PC-9 (cell line): ENCODE data around the gene NARS2. TPM values are rescaled to one million over a fixed set of nuclear protein-coding genes. Genes with fewer than 3 reads are reported as not detected.

Experiments
- BruUV-seq: library from RNA; stranded (reverse); fragments of 400-500 nt; replicated peaks from 2 replicates; lab custom pipeline; 2021; lab: Mats Ljungman, UMichigan
- CTCF ChIA-PET: fragments of 300-600 bp; sonication (Branson Sonifier 250); formaldehyde crosslinking; loops from one replicate; lab custom pipeline; 2022; ENCODE audit warnings: antibody characterized with exemption; lab: Charles Lee
- POLR2A ChIA-PET: fragments of 300-600 bp; sonication (Branson Sonifier 250); formaldehyde crosslinking; loops from one replicate; lab custom pipeline; 2022; ENCODE audit warnings: antibody characterized with exemption; ENCODE audit not compliant: unreplicated experiment; lab: Charles Lee
- DNase-seq, 2 experiments: peaks; one replicate each; pipeline versions ENCODE4 v3.0.0 to v3.0.0-alpha.2; 2015 to 2022; ENCODE audit warnings: mixed read lengths in 1 of 2
- H2AFZ ChIP-seq: fragments of 200-600 bp; sonication (generic); 2 replicates; pipeline ENCODE4 v1.8.1; 2017; ENCODE audit warnings: antibody characterized with exemption
- H3F3A ChIP-seq: fragments of 200-600 bp; sonication (generic); 2 replicates; pipeline ENCODE4 v1.8.1; 2017; ENCODE audit warnings: antibody characterized with exemption, mild to moderate bottlenecking, low read depth; ENCODE audit not compliant: insufficient read depth
- H3K27ac ChIP-seq: fragments of 200-600 bp; sonication (generic); 2 replicates; pipeline ENCODE4 v1.6.1; 2016; ENCODE audit warnings: mixed run types
- H3K27me3 ChIP-seq: fragments of 200-600 bp; sonication (generic); 2 replicates; pipeline ENCODE4 v1.6.1; 2016; ENCODE audit warnings: low read depth, mixed run types; ENCODE audit not compliant: insufficient read depth
- H3K36me3 ChIP-seq: fragments of 200-600 bp; sonication (generic); 2 replicates; pipeline ENCODE4 v1.6.1; 2016; ENCODE audit warnings: low read depth, mixed run types
- H3K4me1 ChIP-seq: fragments of 200-600 bp; sonication (generic); replicated peaks from 2 replicates; pipeline ENCODE4 v1.6.1; 2016; ENCODE audit warnings: mixed run types; ENCODE audit not compliant: insufficient read depth
- H3K4me2 ChIP-seq: fragments of 200-600 bp; sonication (generic); 2 replicates; pipeline ENCODE4 v1.6.1; 2017; ENCODE audit warnings: mixed run types
- H3K4me3 ChIP-seq: fragments of 200-600 bp; sonication (generic); 2 replicates; pipeline ENCODE4 v1.6.1; 2016; ENCODE audit warnings: mixed run types
- H3K79me2 ChIP-seq: fragments of 200-600 bp; sonication (generic); 2 replicates; pipeline ENCODE4 v1.6.1; 2017; ENCODE audit warnings: low read depth, mixed run types
- H3K9me2 ChIP-seq: fragments of 200-600 bp; sonication (generic); 2 replicates; pipeline ENCODE4 v1.8.1; 2017; ENCODE audit warnings: mild to moderate bottlenecking; ENCODE audit not compliant: insufficient read depth
- H3K9me3 ChIP-seq: fragments of 200-600 bp; sonication (generic); 2 replicates; pipeline ENCODE4 v1.8.1; 2016; ENCODE audit warnings: low read depth; ENCODE audit not compliant: insufficient read depth
- H4K20me1 ChIP-seq: fragments of 200-600 bp; sonication (generic); 2 replicates; pipeline ENCODE4 v1.8.1; 2017; ENCODE audit not compliant: insufficient read depth
- CTCF ChIP-seq: fragments of 200-600 bp; sonication (generic); conservative IDR thresholded peaks from 2 replicates; pipeline ENCODE4 v1.6.1; 2017; ENCODE audit warnings: mixed run types, antibody characterized with exemption, mild to moderate bottlenecking, moderate library complexity
- EZH2 ChIP-seq: fragments of 200-600 bp; sonication (generic); IDR thresholded peaks from 2 replicates; pipeline ENCODE4 v1.8.0; 2017; ENCODE audit warnings: antibody characterized with exemption, low read depth
- intact Hi-C: fragments of 100-400 bp; cut with micrococcal nuclease; formaldehyde crosslinking; loops from one replicate; pipeline ENCODE4 v1.10.0; 2022; ENCODE audit not compliant: unreplicated experiment
- total RNA-seq: library from RNA; stranded (reverse); gene quantifications from 2 replicates; pipeline ENCODE4 v1.2.3, GENCODE V29; 2021

The NARS2 gene
- total RNA-seq, 1 experiment from 2014 or later = 22.4 TPM

DNA sequence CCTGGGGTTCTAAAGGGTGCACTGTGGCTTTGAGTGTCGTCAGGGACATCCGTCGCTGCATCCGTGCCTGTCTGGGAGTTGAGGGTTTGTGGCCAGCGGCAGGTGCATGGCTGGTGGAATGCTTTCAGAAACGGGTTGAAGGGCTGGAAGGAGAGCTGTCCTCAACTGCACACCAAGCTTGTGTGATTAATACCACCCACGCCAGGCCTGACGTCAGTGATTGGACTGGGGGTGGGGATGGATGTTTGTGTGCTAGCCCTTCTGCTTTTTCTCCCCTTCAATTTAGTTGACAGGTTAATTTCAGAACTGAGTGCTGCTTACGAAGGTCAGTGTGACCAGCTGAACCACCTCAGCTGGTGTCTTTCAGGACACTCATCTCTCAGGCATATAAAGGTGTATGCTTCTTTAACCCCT lies 153.9 kb downstream of the NARS2 start:
- no peak overlapping the region; the same call in 1 of the 2 replicates for H3K4me2 ChIP-seq
- H3K79me2 ChIP-seq = peaks cover under 1% of the 10 kb centered on the region; the same call in 1 of the 2 replicates
- no peaks in the 10 kb centered on the region for H3K9me3 ChIP-seq
- no peak overlapping the region for H3K27ac ChIP-seq
- DNase-seq = no peak
- intact Hi-C loops = loop anchor here (1.0 to 5.0 kb wide), 3 partner anchors 193 to 344 kb away; partner anchors contain the start of genes KCTD21, NDUFC2 and USP35
- H3K4me1 ChIP-seq = peaks cover 19% of the 10 kb centered on the region
- peaks cover 22% of the 10 kb centered on the region for H3F3A ChIP-seq
- H4K20me1 ChIP-seq = no peaks in the 10 kb centered on the region
- H3K4me3 ChIP-seq = no peak overlapping the region
- TF ChIP-seq EZH2 = no peak
- no peak for TF ChIP-seq CTCF
- H3K9me2 ChIP-seq = no peaks in the 10 kb centered on the region
- ChIA-PET CTCF (interaction anchor here (1.0 kb wide), 1 partner anchor 193 kb away, joined by 5 read pairs; no protein-coding TSS in a partner anchor), POLR2A (no interaction called here)
- H2AFZ ChIP-seq = no peak overlapping the region
- no peaks in the 10 kb centered on the region for H3K36me3 ChIP-seq
- H3K27me3 ChIP-seq = no peaks in the 10 kb centered on the region
- no TSS peak for BruUV-seq

DNA sequence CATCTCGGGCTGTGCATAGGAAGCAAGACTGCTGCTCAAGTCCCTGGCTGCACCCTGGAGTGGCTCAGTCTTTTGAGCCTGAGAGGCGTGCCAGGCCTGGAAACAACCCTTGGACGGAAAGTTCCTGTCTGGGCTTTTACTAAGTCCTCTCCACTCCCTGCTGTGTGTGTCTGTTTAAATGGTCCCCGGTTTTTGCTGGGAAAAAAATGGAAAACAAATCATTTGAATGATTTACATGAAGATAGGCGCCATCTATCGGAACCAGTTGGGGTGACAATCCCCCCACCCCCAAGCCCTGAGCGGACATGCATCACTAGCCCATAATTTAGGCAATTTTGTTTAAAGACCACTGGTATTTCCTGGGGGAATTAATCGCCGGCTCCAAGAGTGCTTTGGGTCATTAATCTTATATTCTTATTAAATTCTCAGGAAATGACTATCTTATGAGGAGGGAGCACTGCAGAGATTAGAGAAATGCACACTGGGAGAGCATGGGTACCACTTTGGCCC lies 154.4 kb downstream of the NARS2 start:
- peak; percentile 72 to 74 for DNase-seq
- Histone ChIP-seq H3K9me2 (no peaks in the 10 kb centered on the region), H3K9me3 (no peaks in the 10 kb centered on the region), H3K4me1 (peaks cover 24% of the 10 kb centered on the region), H3K27me3 (no peaks in the 10 kb centered on the region), H3K36me3 (no peaks in the 10 kb centered on the region), H3F3A (peaks cover 27% of the 10 kb centered on the region), H3K4me2 (peak overlapping the region; percentile 57), H3K79me2 (peaks cover 5% of the 10 kb centered on the region; the same call in 1 of the 2 replicates), H4K20me1 (no peaks in the 10 kb centered on the region), H3K27ac (no peak overlapping the region), H2AFZ (peak overlapping the region; percentile 10; the same call in 1 of the 2 replicates), H3K4me3 (no peak overlapping the region; the same call in 1 of the 2 replicates)
- intact Hi-C loops = loop anchor here (1.0 to 5.0 kb wide), 3 partner anchors 192 to 343 kb away; partner anchors contain the start of genes KCTD21, NDUFC2 and USP35
- no TSS peak for BruUV-seq
- TF ChIP-seq CTCF = peak; percentile 91
- no peak for TF ChIP-seq EZH2
- POLR2A ChIA-PET = no interaction called here
- CTCF ChIA-PET = interaction anchor here (0.6 to 1.0 kb wide), 2 partner anchors 192 kb away, joined by 4 to 5 read pairs; no protein-coding TSS in a partner anchor

DNA sequence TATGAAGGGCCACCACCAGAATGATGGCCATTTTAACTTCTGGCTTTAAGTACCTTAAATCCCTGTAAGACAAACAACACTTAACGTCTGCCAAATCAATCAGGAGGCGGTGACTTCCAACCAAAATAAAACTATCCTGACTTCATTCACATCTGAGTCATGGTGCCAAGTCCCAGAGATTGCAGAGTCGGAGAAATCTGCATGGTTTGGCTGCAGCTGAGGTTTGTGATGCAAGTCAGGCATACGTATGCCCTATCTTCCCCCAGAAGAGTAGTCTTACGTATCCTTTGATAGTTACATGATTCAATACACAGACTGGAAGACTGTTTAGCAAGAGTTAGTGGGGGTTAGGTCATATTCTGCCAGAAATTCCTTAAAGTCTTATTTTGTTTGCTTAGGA lies 155.3 kb downstream of the NARS2 start:
- Histone ChIP-seq H3K36me3 (no peaks in the 10 kb centered on the region), H3K4me3 (no peak overlapping the region), H3K4me2 (no peak overlapping the region), H3K4me1 (peaks cover 26% of the 10 kb centered on the region), H3K79me2 (peaks cover 9% of the 10 kb centered on the region; the same call in 1 of the 2 replicates), H3K9me2 (no peaks in the 10 kb centered on the region), H3F3A (peaks cover 37% of the 10 kb centered on the region), H2AFZ (no peak overlapping the region), H3K9me3 (no peaks in the 10 kb centered on the region), H3K27me3 (no peaks in the 10 kb centered on the region), H3K27ac (no peak overlapping the region), H4K20me1 (no peaks in the 10 kb centered on the region)
- POLR2A ChIA-PET = interaction anchor here (0.6 to 0.7 kb wide), 2 partner anchors 193 to 341 kb away, joined by 3 to 14 read pairs; no protein-coding TSS in a partner anchor
- TF ChIP-seq EZH2 = no peak
- TF ChIP-seq CTCF = no peak
- CTCF ChIA-PET = interaction anchor here (0.6 to 1.2 kb wide), 2 partner anchors 191 to 231 kb away, joined by 3 to 6 read pairs; partner anchors contain the start of genes KCTD21 and USP35
- intact Hi-C loops = loop anchor here (5.0 to 10.0 kb wide), 3 partner anchors 125 to 375 kb away; partner anchors contain the start of gene NARS2
- BruUV-seq = no TSS peak
- peak in 1 of 2 experiments; percentile 45 for DNase-seq
